GM11168 (cell line): Measurements from ENCODE around the gene SLC25A29.
"Not testable (repeated sequence)": the region's sequence is repeated elsewhere in the genome, so short reads cannot be mapped to it uniquely, and the experiment has no call there.

Source experiments
- in situ Hi-C: fragments of 300-500 bp; cut with MboI; formaldehyde crosslinking; loops from one replicate; pipeline ENCODE4 v1.12.0; 2022; ENCODE audit warnings: low sequenced_read_pairs; ENCODE audit not compliant: unreplicated experiment

The SLC25A29 gene

DNA sequence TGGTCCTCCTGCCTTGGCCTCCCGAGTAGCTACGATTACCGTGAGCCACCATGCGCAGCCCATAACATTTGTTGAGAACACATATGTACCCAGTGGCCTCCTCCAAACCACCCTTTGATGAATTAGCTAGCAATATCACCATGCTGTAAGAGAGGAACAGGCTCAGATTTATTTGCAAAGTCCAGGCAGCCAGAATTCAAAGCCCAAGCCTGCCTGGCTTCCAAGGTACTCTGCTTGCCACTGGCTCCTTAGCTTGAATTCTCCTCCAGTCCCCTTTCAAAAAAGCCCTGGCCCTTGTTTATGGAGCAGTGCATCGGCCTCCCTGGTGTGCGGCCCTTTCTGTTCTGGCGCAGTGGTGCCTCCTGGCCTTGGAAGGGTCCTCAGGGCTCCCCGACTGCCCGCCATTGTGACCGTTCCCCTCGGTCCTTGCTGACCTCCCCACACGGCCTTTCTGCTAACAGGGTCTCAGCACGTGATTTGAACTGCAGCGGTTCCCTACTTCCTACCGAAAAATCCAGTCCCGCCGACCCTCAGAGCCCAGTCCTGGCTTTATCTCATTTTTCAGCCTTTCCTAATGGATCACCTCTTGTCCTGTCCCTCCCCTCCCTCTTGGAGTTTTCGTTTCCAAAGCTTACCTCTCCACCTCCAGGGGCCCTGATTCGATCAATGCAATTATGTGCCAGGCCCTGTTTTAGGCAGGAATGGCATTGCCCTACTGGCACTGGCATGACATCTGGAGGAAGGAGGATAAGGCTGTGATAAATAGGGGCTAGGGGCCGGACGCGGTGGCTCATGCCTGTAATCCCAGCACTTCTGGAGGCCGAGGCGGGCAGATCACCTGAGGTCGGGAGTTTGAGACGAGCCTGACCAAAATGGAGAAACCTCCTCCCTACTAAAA, 22.0 kb downstream of the SLC25A29 start:
- in situ Hi-C loops: no loop called here

DNA sequence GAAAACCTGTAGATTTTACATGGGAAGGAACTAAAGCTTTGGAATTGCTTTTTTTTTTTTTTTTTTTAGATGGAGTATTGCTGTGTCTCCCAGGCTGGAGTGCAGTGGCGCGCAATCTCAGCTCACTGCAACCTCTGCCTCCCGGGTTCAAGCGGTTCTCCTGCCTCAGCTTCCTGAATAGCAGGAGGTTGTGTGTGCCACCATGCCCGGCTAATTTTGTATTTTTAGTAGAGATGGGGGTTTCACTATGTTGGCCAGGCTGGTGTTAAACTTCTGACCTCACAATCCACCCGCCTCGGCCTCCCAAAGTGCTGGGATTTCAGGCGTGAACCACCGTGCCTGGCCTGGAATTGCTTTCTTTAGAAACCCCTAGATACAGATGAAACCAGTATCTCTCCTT, 22.8 kb downstream of the SLC25A29 start:
- in situ Hi-C loops: not testable (repeated sequence)

DNA sequence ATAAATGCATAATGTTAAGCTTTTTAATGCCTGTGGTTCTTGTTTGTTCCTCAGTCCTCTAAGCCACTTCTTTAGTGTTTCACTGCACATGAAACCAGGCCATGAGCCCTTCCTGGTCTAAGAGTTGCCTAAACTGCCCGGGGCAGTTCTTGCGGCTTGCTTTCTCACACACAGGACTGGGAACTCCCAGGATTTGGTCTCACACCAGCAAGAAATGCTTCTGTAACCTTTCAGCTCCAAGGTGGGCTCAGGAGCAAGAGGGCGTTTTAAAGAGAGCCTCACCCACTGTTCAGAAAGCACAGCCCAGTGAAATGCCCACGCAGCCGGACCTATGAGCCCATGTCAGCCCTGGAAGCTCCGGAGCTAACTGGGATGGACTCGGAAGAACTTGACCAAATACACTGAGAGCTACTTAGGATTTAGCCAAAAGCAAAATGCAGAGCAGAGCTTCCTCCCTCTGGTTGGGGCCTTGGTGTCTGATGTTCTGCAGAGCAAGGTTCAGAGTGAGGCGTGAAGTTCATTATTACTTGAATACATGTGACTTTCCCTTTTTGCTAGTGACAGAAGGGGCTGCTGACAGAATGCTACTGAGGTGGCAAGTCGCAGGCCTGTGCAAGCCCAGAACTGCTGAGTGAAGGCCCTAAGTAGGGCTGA, 23.4 kb downstream of the SLC25A29 start:
- in situ Hi-C loops: no loop called here

DNA sequence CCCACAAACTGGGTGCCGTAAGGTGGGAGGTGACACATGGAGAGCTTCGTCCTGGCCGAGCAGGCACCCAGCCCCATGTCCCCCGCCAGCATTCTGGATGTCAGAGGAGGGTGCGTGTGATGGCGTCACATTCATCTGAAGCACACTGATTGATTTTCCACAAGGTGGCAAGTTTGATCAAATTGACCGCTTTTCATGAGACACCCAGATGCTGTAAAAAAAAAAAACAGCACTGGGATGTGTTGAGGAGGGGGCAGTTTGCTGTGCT, 24.2 kb downstream of the SLC25A29 start:
- in situ Hi-C loops: no loop called here

DNA sequence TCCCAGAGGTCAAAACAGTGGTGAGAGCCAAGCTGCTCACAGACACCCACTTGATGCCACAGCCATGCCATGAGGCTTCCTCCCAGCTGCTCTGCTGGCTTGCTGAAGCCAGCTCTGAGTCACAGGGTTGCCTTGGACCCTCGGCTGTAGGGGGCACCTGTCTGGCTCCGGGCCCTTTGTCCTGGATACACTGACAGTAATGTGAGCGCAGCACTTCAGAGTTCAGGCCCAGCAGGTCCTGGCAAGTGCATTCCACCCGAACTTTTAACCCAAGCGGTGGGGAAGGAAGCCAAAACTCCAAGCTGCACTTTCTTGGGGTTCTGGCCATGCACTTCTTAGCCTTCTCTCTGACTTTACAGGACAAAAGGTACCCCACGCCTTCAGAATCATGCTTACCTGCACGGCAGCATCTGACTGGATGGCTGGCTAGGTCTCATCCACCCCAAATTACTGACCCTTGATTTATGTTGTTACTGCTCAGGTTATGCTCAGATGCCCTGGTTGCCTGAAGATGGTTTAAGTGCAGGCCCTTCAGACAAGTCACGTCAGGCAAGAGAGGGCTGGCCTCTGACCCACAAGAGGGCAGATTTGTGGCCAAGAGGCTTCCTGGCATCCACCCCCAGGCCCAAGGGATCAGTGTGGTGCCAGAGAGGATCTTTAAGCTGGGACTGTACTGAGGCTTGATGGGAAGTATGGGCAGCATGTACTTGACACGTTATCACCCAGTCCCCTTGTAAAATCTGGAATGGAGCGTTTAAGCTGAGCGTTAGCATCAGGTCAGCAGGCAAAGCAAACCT, 24.8 kb downstream of the SLC25A29 start:
- in situ Hi-C loops: no loop called here

DNA sequence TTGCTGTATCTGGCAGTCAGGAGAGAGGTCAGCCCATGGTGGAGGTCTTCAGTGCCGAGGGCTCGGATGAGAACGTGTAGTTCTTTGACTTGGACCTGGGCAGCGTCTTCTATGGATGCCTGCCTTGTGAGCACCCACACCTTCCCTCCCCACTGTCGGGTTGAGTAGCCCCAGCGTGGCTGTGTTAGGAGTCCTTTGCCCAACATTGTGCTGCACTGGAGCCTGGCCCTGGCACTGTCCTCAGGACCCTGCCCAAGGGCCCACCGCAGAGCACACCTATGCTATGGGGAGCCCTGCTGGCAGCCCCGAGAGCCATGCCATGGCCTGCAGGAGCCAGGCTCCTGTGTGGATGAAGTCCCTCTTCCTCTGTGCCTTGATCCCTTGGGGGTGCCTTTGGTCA, 26.7 kb downstream of the SLC25A29 start:
- in situ Hi-C loops: no loop called here

DNA sequence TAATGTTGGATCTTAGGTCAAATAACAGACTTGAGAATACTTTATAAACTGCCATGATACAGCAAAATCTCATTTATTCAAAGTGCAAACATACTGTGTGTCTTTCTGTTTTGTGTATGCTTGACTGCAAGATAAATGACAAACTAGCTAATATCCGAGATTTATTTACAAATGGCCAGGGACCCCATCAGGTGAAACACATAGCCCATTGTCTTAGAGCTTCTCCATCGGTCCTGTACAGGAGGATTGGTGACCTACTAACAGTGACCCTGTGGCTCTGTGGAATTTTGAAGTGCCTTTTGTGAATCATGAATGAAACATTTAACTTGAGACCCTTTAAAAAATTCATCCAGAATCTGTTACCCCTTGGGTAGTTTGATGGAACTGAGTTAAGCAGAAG, 27.1 kb downstream of the SLC25A29 start:
- in situ Hi-C loops: no loop called here

DNA sequence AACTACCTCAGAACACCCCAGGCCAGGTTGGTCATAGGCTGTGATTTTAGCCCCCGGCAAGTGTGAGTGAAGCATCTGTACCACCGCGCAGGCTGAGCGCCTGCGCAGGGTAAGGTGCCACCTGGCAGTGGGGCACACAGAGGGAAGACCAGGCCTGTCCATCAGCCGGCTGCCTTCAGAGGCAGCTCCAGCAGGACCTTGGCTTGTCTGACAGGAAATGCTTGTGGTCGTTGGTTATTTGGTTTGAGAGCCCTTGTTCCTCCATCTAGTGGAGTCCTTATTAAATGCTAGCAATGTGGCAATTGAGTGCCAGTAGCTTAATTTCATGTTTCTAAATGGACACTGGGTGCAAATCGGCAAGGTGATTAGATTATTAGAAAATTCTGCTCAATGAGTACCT, 27.5 kb downstream of the SLC25A29 start:
- in situ Hi-C loops: no loop called here

DNA sequence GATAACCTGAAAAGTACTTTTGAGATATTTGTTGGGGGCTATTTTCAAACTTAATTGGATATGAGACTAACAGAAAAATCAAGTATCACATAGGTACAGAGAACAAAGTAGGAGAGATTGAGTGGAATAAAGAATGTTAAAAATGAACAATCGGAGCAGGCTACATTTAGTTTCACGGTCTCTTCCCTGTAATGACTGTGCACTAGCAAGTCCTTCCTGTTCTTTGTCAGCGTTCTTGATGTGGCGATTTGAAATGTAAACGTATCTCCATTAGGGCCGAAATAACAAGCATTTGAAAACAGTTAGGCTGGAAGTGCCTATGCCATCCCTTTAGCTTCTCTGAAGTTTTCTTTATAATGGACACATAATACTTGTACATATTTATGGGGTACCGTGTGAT, 31.0 kb downstream of the SLC25A29 start:
- in situ Hi-C loops: no loop called here

DNA sequence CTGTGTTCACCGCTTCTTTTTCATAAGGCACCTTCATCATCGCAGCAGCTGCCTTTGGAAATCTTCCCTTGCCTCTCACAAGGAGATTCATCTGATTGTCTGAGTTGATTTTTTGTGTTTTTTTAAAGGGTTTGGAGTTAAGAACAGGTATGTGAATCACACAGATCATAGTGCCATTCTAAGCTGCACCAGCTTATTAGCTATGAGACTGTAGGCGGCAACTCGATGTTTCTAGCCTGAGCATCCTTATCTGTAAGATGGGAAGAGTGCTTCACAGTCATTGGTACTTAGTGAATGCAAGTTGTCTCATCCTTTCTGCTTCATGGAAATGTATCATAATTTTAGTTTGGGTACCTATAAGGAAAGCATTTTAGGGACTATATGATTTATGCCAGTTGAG, 32.0 kb downstream of the SLC25A29 start:
- in situ Hi-C loops: no loop called here

DNA sequence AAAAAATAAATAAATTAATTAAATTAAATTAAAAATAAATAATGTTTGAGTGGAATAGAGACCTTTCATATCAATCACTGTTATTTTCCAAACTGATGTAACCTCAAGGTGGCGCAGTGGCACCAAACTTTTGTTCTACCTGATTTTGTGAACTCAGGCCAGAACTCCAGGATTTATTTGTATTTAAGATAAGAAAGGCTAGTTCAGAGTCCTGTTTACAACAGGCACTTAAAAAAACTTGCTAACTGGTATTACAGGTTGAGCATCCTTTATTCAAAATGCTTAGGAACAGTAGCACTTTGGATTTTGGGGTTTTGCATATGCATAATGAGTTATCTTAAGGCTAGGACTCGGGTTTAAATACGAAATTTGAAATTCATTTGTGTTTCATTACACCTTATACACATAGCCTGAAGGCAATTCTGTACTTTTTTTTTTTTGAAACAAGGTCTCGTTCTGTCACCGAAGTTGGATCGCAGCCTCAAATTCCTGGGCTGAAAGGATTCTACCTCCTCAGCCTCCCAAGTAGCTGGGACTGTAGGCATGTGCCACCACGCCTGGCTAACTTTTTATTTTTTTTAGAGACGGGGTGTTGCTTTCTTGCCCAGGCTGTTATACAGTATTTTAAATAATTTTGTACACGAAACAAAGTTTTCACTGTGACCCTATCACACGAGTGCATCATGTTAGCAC, 34.9 kb downstream of the SLC25A29 start:
- in situ Hi-C loops: no loop called here

DNA sequence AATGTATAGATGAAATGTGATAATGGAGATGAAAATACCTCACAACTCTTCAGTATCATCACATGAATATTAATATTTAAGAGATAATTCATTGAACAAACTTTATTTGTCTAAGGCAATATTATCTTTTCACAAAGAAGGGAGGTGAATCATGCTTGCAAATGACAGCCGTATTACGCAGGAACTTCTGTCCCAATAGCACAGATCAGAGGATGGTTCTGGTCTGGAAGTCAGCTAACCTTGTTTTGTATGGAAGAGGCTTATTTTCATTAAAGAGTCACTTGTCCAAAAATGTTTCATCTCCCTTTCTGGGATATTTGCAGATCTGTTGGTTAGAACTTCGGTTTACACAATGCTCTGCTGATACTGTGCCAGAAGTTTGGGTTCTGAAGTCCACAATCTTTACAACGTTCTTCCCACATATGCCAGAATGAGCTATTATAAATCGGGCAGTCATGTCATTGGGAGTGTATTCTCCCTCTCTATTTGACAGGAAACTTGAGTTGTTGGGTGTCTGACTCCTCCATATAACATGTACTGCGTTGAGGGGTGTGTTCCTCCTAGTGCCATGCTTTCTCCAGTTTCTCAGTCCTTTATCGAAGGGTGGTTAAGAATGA, 37.5 kb downstream of the SLC25A29 start:
- in situ Hi-C loops: no loop called here

DNA sequence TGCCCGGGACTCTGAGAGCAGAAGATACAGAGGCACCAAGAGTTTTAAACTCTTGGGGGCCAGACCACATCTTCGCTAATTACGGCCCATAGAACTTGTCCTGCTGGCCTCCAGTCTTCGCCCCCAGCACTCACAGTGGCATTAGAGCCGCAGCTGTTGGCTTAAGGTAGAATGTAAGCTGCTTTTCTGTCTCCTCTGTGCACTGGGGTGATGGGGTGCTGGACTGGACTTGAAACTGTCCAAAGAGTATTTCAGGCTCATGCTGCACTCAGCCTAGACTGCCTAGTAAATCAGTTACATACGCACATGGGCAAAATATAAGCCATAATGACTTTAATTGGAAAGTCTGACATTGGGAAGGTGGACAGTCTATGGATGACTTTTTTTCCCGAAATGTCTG, 38.3 kb downstream of the SLC25A29 start:
- in situ Hi-C loops: no loop called here

DNA sequence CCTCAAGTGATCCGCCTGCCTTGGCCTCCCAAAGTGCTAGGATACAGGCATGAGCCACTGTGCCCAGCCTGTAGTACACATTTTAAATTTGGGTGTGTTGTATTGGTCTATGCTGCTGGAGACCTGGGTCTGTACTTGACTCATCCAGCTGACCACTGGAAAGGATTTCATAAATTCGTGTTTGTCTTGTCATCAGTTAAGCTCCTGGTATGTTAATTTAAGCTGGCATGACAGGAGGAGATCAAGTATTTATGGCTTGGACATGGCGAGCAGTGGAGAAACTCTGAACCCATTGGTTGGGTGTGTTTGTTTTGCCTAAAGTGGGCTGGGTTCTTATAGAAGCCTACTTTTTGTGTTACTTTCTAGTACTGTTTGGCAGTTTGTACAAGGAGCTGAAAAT, 43.1 kb downstream of the SLC25A29 start:
- in situ Hi-C loops: no loop called here

DNA sequence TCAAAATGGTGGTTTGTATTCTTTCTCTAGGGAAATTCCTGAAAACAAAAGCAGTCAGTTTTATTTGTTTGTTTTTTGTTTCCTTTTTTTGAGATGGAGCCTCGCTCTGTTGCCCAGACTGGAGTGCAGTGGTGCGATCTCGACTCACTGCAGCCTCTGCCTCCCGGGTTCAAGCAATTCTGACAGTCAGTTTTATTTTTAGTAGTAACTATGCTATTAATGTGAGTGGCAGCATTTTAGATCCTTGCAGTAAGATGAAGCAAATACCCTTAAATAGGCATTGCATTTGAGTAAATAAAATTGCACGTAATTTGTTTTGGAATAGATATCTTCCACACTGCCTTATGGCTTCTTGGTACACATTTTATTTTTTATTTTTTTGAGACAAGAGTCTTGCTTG, 43.7 kb downstream of the SLC25A29 start:
- in situ Hi-C loops: no loop called here

DNA sequence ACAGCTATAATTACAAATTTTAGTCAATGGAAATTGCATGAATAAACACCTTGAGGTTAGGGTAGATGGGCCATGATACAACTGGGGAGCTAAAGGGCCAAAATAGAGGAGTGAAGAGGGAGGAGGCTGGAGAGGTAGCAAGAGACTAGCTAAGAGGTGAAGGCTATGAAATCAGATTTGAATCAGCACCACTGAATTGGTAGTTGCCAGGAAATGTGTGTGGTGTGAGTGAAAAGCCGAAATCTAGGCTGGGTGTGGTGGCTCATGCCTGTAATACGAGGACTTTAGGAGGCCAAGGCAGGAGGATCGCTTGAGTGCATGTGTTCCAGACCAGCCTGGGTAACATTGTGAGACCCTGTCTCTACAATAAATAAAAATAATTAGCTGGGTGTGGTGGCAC, 44.6 kb downstream of the SLC25A29 start:
- in situ Hi-C loops: no loop called here

DNA sequence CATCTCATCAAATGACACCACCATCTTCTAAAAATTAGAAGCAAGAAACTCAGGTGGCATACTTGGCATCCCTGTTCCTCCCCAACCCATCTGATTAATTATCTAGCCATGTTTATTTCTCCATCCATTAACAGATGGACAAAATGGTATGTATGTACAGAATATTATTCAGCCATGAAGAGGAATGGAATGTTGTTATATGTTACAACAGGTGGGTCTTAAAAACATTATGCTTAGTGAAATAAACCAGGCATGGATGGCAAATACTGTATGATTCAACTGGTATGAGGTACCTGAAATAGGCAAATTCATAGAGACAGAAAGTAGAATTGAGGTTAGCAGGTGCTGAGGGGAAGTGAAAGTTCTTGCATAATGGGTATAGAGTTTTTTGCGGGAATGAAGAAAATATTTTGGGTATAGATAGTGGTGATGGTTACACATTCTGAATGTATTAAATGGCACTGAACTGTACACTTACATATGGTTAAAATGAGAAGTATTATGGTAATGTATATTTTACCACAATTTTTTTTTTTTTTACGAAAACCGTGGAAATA, 49.8 kb downstream of the SLC25A29 start:
- in situ Hi-C loops: no loop called here

DNA sequence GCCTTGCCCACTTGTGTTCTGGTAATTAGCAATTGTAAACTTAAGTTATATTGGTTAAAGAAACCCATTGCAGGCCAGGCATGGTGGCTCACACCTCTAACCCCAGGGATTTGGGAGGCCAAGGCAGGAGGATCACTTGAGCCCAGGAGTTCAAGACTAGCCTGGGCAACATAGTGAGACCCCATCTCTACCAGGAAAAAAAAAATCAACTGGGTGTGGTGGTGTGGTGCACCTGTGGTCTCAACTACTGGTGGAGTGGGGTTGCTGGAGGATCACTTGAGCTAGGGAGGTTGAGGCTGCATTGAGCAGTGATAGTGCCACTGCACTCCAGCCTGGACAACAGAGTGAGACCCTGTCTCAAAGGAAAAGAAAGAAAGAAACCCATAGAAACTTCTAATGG, 53.6 kb downstream of the SLC25A29 start:
- in situ Hi-C loops: no loop called here

DNA sequence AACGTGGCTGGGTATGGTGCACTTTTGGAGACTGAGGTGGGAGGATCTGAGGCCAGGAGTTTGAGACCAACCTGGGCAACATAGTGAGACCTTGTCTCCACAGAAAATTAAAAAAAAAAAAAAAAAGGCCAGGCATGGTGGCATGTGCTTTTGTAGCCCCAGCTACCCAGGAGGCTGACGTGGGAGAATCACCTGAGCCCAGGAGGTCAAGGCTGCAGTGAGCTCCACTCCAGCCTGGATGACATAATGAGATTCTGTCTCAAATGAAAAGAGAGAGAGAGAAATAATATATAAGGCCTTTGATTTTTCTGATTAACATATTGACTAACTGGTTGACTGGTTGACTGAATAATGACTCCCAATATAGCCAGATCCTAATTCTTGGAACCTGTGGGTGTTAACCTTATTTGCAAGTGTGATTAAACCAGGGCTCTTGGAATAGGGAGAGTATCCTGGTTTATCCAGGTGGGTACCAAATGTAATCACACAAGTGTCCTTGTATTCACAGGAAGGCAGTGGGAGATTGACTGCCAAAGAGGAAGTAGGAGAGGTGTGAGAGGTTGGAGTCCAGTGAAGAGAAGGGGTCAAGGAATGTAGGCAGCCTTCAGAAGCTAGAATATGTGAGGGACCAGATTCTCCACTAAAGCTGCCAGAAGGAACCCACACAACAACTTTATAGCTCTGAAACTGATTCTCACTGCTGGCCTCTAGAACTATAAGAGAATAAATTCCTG, 55.3 kb downstream of the SLC25A29 start:
- in situ Hi-C loops: no loop called here
